Posterior vena cava (tissue), 2 donors: ENCODE data around the gene AOC3. TPM values are rescaled to one million over a fixed set of nuclear protein-coding genes. Genes with fewer than 3 reads are reported as not detected.

ENCODE experiments used
- microRNA-seq, 2 donors: library from miRNA; unstranded; fragments of <30 nt; microRNA quantifications; one replicate each; pipeline ENCODE4 v1.2.0, GENCODE V29; 2020 to 2021; ENCODE audit warnings: borderline microRNAs expressed in 2 of 2
- total RNA-seq, 2 donors: library from RNA; stranded (reverse); fragmentation: NEBNext Ultra II Directional; extraction: Animal tissue kit (Norgen Biotek cat#: 25700); gene quantifications; one replicate each; pipeline ENCODE4 v1.2.1, GENCODE V29; 2021
- donor health status: DM: yes; HTN: yes; CAD: no.
- donor health status: DM: yes; HTN: yes; CAD: no.

The AOC3 gene
- total RNA-seq, 2 donors from 2014 or later = 223 to 342 TPM

Small RNAs within 50 kb of the gene (microRNA-seq; reads per million reads assigned to microRNA genes)
- 0 to 0.32 reads per million in 2 donors for gene MIR6781

Other genes starting within 250 kb of the AOC3 start
- 10 to 100 TPM; 34.6 to 42.0 TPM for gene RETREG3, start 241.8 kb upstream of the AOC3 start, total RNA-seq
- 10 to 100 TPM; 32.9 to 39.9 TPM for gene TUBG1, start 241.5 kb upstream of the AOC3 start, total RNA-seq
- gene TUBG2, start 191.9 kb upstream of the AOC3 start, total RNA-seq = 10 to 100 TPM; 17.9 to 19.8 TPM
- 10 to 100 TPM; 22.2 to 24.8 TPM for gene PLEKHH3, start 174.2 kb upstream of the AOC3 start, total RNA-seq
- gene CCR10, start 169.4 kb upstream of the AOC3 start, total RNA-seq = 1 to 10 TPM; 1.7 to 2.5 TPM
- gene CNTNAP1, start 168.7 kb upstream of the AOC3 start, total RNA-seq = 10 to 100 TPM; 11.0 to 24.8 TPM
- gene EZH1, start 106.2 kb upstream of the AOC3 start, total RNA-seq = 10 to 100 TPM; 50.2 to 53.5 TPM
- 10 to 100 TPM; 46.3 to 56.8 TPM for gene RAMP2, start 90.0 kb upstream of the AOC3 start, total RNA-seq
- 10 to 100 TPM; 25.9 to 35.1 TPM for gene VPS25, start 77.8 kb upstream of the AOC3 start, total RNA-seq
- under 1 TPM in 1 of 2 donors, not detected in 1; 0.05 TPM for gene WNK4, start 70.6 kb upstream of the AOC3 start, total RNA-seq
- 10 to 100 TPM; 37.5 to 41.1 TPM for gene COA3, start 52.5 kb upstream of the AOC3 start, total RNA-seq
- gene CNTD1, start 52.3 kb upstream of the AOC3 start, total RNA-seq = under 1 TPM in 1 of 2 donors, not detected in 1; 0.95 TPM
- gene BECN1, start 26.9 kb upstream of the AOC3 start, total RNA-seq = 10 to 100 TPM; 78.6 to 88.3 TPM
- gene PSME3, start 17.8 kb upstream of the AOC3 start, total RNA-seq = 10 to 100 TPM; 68.2 to 80.6 TPM
- under 1 TPM; 0.86 to 0.88 TPM for gene AOC2, start 6.6 kb upstream of the AOC3 start, total RNA-seq
- not detected for gene G6PC1, start 49.6 kb downstream of the AOC3 start, total RNA-seq
- 10 to 100 TPM; 22.7 to 34.2 TPM for gene AARSD1, start 113.3 kb downstream of the AOC3 start, total RNA-seq
- gene PTGES3L, start 128.9 kb downstream of the AOC3 start, total RNA-seq = 10 to 100 TPM in 1 of 2 donors, 1 to 10 TPM in 1; 9.9 to 11.2 TPM
- 10 to 100 TPM; 10.6 to 14.1 TPM for gene RUNDC1, start 129.4 kb downstream of the AOC3 start, total RNA-seq
- 1,000 to 10,000 TPM; 1,110 to 1,208 TPM for gene RPL27, start 147.2 kb downstream of the AOC3 start, total RNA-seq
- gene IFI35, start 155.6 kb downstream of the AOC3 start, total RNA-seq = 10 to 100 TPM; 23.9 to 24.1 TPM
- 100 to 1,000 TPM; 247 to 267 TPM for gene VAT1, start 171.2 kb downstream of the AOC3 start, total RNA-seq
- gene RND2, start 174.0 kb downstream of the AOC3 start, total RNA-seq = 1 to 10 TPM; 1.9 to 2.2 TPM